ENCODE measurements around the gene RHO.
"Not testable (repeated sequence)": the region's sequence is repeated elsewhere in the genome, so short reads cannot be mapped to it uniquely, and the experiment has no call there.

Gene RHO

GRCh38 chr3:129500334-129500658 is 28.1 kb upstream of the RHO start:
- DNase-seq = no peak

- DNase-seq = no peak
Measured at GRCh38 chr3:129501630-129502029, 26.8 kb upstream of the RHO start.

GRCh38 chr3:129502641-129503408 is 25.6 kb upstream of the RHO start:
- DNase-seq = no peak

- no peak for DNase-seq
Measured at GRCh38 chr3:129503471-129504291, 24.8 kb upstream of the RHO start.

GRCh38 chr3:129504471-129505100 is 23.9 kb upstream of the RHO start:
- no peak for DNase-seq

GRCh38 chr3:129505341-129505740 is 23.1 kb upstream of the RHO start:
- no peak for DNase-seq

- no peak for DNase-seq
Measured at GRCh38 chr3:129506231-129506742, 22.2 kb upstream of the RHO start.

GRCh38 chr3:129507181-129507831 is 21.1 kb upstream of the RHO start:
- no peak for DNase-seq

- no peak for DNase-seq
Measured at GRCh38 chr3:129512595-129512994, 15.8 kb upstream of the RHO start.

- no peak for DNase-seq
Measured at GRCh38 chr3:129513705-129514104, 14.7 kb upstream of the RHO start.

GRCh38 chr3:129514110-129514509 is 14.3 kb upstream of the RHO start:
- no peak for DNase-seq

- no peak for DNase-seq
Measured at GRCh38 chr3:129514563-129514962, 13.9 kb upstream of the RHO start.

- DNase-seq = not testable (repeated sequence)
Measured at GRCh38 chr3:129515108-129515820, 13.2 kb upstream of the RHO start.

GRCh38 chr3:129515821-129516432 is 12.5 kb upstream of the RHO start:
- DNase-seq = not testable (repeated sequence)

- DNase-seq = no peak
Measured at GRCh38 chr3:129517516-129517915, 10.9 kb upstream of the RHO start.

- DNase-seq = no peak
Measured at GRCh38 chr3:129518038-129518561, 10.3 kb upstream of the RHO start.

- DNase-seq = no peak
Measured at GRCh38 chr3:129518581-129518980, 9.9 kb upstream of the RHO start.

- DNase-seq = no peak
Measured at GRCh38 chr3:129519449-129519848, 9.0 kb upstream of the RHO start.

GRCh38 chr3:129519896-129520715 is 8.3 kb upstream of the RHO start:
- no peak for DNase-seq

GRCh38 chr3:129520960-129521359 is 7.5 kb upstream of the RHO start:
- no peak for DNase-seq

GRCh38 chr3:129521611-129522010 is 6.8 kb upstream of the RHO start:
- no peak for DNase-seq
